Measurements from ENCODE around the gene LRP8.

DNA sequence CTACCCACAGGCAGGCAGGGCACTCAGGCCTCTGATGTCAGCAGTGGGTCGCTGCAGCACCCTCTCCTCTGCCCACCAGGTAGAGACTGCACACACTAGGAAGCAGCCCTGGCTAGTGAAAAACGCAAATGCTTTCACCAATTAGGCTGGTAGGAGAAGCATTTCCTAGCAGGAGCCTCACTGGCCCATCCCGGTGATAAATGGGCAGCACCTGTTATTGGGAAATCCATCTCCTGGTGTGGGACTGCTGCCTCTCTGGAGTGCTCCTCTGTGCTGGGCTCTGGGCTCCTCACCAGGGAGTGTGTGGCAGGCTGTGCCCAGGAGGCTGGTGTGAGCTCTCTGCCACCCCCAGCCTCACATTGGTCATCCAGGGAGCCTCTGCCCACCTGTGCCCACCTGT is 28.6 kb downstream of the LRP8 start:
- TF ChIP-seq, protein P1, sequence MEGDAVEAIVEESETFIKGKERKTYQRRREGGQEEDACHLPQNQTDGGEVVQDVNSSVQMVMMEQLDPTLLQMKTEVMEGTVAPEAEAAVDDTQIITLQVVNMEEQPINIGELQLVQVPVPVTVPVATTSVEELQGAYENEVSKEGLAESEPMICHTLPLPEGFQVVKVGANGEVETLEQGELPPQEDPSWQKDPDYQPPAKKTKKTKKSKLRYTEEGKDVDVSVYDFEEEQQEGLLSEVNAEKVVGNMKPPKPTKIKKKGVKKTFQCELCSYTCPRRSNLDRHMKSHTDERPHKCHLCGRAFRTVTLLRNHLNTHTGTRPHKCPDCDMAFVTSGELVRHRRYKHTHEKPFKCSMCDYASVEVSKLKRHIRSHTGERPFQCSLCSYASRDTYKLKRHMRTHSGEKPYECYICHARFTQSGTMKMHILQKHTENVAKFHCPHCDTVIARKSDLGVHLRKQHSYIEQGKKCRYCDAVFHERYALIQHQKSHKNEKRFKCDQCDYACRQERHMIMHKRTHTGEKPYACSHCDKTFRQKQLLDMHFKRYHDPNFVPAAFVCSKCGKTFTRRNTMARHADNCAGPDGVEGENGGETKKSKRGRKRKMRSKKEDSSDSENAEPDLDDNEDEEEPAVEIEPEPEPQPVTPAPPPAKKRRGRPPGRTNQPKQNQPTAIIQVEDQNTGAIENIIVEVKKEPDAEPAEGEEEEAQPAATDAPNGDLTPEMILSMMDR (IDR thresholded peaks at IDR 0.05 in 8 of 11, conservative IDR thresholded peaks at IDR 0.05 in 3 of 11): no peak
- no peak for TF ChIP-seq POLR2A (IDR thresholded peaks at IDR 0.05)

Data from spleen (tissue), 7 donors.